GM19455 (cell line): Measurements from ENCODE around the gene ABCC9.
"Not testable (repeated sequence)": the region's sequence is repeated elsewhere in the genome, so short reads cannot be mapped to it uniquely, and the experiment has no call there.

Experiments used
- ATAC-seq: cut with Tn5 transposase; IDR thresholded peaks from one replicate; pipeline ENCODE4 v1.9.1; 2021; ENCODE audit not compliant: unreplicated experiment

Gene ABCC9

GRCh38 chr12:21819236-21819635 is 122.0 kb downstream of the ABCC9 start:
- ATAC-seq: no peak

- ATAC-seq: no peak
Observed at GRCh38 chr12:21818627-21819026, 122.6 kb downstream of the ABCC9 start.

GRCh38 chr12:21815306-21816062 is 125.7 kb downstream of the ABCC9 start:
- no peak for ATAC-seq

DNA sequence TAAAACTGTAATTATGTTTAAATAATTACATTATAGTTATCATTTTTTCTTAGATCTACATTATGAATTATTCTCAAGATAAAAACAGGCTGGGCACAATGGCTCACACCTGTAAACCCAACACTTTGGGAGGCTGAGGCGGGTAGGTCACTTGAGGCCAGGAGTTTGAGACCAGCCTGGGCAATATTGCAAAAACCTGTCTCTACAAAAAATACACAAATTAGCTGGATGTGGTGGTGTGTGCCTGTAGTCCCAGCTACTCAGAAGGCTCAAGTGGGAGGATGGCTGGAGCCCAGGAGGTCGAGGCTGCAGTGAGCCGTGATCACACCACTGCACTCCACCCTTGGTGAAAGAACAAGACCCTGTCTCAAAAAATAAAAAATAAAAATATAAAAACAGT is 126.4 kb downstream of the ABCC9 start:
- no peak for ATAC-seq

GRCh38 chr12:21814327-21814726 is 126.9 kb downstream of the ABCC9 start:
- no peak for ATAC-seq

GRCh38 chr12:21813751-21814150 is 127.5 kb downstream of the ABCC9 start:
- ATAC-seq: no peak

- no peak for ATAC-seq
Observed at GRCh38 chr12:21813125-21813524, 128.1 kb downstream of the ABCC9 start.

DNA sequence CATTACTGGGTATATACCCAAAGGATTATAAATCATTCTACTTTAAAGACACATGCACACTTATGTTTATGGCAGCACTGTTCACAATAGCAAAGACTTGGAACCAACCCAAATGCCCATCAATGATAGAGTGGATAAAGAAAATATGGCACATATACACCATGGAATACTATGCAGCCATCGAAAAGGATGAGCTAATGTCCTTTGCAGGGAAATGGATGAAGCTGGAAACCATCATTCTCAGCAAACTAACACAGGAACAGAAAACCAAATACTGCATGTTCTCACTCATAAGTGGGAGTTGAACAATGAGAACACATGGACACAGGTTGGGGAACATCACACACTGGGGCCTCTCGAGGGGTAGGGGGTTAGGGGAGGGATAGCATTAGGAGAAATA is 128.9 kb downstream of the ABCC9 start:
- not testable (repeated sequence) for ATAC-seq

- no peak for ATAC-seq
Observed at GRCh38 chr12:21809100-21809499, 132.1 kb downstream of the ABCC9 start.

DNA sequence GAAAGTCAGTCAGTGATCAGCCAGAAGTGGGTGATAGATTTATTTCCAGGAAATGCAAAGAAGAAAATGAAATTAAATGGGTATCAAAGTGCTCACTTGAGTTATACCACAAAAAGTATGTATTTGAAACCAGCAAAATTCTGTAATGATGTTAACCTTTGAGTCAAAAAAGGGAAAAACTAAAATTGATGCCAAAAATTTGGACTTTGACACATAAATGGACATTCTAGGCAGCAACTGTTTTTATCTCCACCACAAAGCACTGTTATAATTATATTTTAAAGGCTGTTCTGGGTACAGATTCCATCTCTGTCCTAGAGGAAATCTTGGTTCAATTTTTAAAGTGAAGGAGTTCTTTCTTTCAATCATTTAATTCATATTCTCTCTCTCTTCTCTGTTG is 135.0 kb downstream of the ABCC9 start:
- no peak for ATAC-seq

- no peak for ATAC-seq
Observed at GRCh38 chr12:21801522-21802288, 139.5 kb downstream of the ABCC9 start.

- no peak for ATAC-seq
Observed at GRCh38 chr12:21800011-21800410, 141.2 kb downstream of the ABCC9 start.

GRCh38 chr12:21797539-21797938 is 143.7 kb downstream of the ABCC9 start:
- ATAC-seq: no peak

GRCh38 chr12:21795648-21796328 is 145.4 kb downstream of the ABCC9 start:
- no peak for ATAC-seq

DNA sequence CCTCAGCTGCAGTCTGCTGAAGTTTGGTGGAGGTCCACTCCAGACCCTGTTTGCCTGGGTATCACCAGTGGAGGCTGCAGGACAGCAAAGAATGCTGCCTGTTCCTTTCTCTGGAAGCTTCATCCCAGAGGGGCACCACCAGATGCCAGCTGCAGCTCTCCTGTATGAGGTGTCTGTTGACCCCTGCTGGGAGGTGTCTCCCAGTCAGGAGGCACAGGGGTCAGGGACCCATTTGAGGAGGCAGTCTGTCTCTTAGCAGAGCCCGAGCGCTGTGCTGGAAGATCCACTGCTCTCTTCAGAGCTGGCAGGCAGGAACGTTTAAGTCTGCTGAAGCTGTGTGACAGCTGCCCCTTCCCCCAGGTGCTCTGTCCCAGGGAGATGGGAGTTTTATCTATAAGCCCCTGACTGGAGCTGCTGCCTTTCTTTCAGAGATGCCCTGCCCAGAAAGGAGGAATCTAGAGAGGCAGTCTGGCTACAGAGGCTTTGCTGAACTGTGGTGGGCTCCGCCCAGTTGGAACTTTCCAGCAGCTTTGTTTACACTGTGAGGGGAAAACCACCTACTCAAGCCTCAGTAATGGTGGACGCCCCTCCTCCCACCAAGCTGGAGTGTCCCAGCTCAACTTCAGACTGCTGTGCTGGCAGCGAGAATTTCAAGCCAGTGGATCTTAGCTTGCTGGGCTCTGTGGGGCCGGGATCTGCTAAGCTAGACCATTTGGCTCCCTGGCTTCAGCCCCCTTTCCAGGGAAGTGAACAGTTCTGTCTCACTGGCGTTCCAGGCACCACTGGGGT is 146.2 kb downstream of the ABCC9 start:
- not testable (repeated sequence) for ATAC-seq

- not testable (repeated sequence) for ATAC-seq
Observed at GRCh38 chr12:21789687-21790086, 151.5 kb downstream of the ABCC9 start.

DNA sequence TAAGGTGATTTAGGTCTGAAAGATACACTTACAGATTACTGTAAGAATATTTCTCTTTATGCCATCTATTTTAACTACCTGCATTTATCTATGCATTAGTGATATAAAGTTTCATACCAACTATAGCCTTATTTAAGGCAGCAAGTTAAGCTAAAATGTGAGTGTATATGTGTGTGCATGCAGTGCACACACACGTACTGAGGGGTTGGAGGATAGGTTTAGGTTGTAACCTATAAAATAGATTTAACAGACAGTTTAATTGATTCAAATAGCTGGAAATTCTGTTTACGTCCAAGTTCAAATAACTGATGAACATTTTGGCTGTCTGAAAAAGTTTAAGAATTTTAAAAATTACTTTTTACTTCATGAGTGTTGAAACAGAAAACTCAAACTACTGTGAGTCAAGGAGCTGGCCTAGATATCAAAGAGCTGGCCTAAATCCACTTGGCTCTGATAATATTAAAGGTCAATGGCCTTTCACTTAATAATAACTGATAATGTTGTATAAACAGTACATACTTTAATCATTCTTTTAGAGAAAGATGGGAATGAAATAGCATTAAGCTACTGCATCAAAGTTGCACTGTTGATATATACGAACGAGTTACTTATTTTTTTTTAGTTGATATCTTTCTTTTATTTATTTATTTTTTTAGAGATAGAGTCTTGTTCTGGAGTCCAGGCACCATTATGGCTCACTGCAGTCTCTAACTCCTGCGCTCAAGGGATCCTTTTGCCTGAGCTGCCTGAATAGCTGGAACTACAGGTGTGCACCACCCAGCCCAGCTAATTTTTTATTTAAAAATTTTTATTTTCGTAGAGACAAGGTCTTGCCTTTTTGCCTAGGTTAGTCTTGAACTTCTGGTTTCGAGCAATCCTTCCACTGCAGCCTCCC is 152.9 kb downstream of the ABCC9 start:
- ATAC-seq: no peak

DNA sequence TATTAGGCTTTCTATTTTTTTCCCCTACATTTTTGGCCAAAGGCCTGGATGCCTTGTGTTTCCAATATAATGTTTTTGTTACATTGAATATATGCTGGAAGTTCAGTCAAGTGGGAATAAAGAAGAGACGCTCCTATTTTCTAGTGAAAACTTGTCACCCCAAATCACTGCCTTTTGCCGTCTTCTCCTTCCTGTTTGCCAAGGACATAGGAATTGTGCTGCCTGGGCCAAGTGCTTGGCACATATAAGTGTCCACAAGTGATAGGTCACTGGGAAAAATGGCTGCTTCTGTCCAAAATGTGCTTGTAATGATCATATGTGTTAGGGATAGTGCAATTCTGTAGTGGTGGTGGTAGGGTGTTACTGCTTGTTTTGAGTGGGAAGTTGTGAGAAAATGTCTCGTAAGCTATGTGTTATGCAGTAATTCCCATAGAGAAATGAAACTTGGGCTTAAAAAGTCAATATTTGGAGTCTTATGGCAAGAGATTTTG is 155.1 kb downstream of the ABCC9 start:
- ATAC-seq: no peak

DNA sequence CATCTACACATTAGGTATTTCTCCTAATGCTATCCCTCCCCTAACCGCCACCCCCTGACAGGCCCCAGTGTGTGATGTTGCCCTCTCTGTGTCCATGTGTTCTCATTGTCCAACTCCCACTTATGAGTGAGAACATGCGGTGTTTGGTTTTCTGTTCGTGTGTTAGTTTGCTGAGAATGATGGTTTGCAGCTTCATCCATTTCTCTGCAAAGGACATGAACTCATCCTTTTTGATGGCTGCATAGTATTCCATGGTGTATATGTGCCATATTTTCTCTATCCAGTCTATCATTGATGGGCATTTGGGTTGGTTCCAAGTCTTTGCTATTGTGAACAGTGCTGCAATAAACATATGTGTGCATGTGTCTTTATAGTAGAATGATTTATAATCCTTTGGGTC is 158.5 kb downstream of the ABCC9 start:
- not testable (repeated sequence) for ATAC-seq

DNA sequence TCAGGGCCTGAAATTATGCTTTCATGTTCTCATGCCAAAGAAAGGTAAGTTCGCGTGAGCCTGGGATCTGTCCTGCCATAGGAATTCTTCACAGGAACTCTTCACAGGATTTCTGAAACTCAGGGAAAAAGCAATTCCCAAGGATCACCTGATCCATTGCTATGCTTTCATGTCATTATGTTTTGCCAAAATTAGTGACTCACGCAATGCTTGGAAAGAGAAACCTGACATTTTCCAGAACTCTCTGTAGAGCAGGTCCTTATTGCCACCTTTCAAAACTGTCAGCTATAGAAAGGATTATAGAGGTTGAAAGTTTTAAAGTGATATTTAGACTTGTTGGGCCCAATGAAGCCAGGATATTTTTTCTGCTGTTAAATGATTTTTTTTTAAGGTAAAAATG is 160.4 kb downstream of the ABCC9 start:
- ATAC-seq: no peak
